Progenitor cell of endocrine pancreas (in vitro differentiated cells): Measurements from ENCODE around the gene THAP12. TPM values are rescaled to one million over a fixed set of nuclear protein-coding genes. Genes with fewer than 3 reads are reported as not detected.

Experiments
- DNase-seq: peaks from one replicate; pipeline ENCODE4 v3.0.0; 2021; ENCODE audit warnings: low spot score; ENCODE audit not compliant: unreplicated experiment
- H3K27ac Mint-ChIP-seq: 2 replicates; pipeline ENCODE4 v1.8.0; 2021; ENCODE audit warnings: mild to moderate bottlenecking, moderate library complexity, mixed read lengths
- H3K27me3 Mint-ChIP-seq: 2 replicates; pipeline ENCODE4 v1.8.0; 2021; ENCODE audit warnings: mixed read lengths
- H3K36me3 Mint-ChIP-seq: 2 replicates; pipeline ENCODE4 v1.8.0; 2022; ENCODE audit warnings: mixed read lengths; ENCODE audit not compliant: insufficient read depth
- H3K4me1 Mint-ChIP-seq: 2 replicates; pipeline ENCODE4 v1.8.0; 2021; ENCODE audit warnings: low read depth, mixed read lengths
- H3K4me3 Mint-ChIP-seq: 2 replicates; pipeline ENCODE4 v1.8.0; 2021; ENCODE audit warnings: low read depth, mild to moderate bottlenecking, moderate library complexity, mixed read lengths
- H3K9me3 Mint-ChIP-seq: 2 replicates; pipeline ENCODE4 v1.8.0; 2021; ENCODE audit warnings: low read depth, mixed read lengths
- total RNA-seq: library from RNA; stranded (reverse); gene quantifications from 2 replicates; pipeline ENCODE4 v1.2.1, GENCODE V29; 2021
- TF ChIP-seq, protein P1 (sequence below): fragments of 200-600 bp; sonication (generic); IDR thresholded peaks from one replicate; pipeline ENCODE4 v1.5.0; 2021; ENCODE audit warnings: antibody characterized with exemption, mild to moderate bottlenecking; ENCODE audit not compliant: unreplicated experiment

Gene THAP12
- total RNA-seq, 1 donor from 2014 or later: 51.1 TPM

DNA sequence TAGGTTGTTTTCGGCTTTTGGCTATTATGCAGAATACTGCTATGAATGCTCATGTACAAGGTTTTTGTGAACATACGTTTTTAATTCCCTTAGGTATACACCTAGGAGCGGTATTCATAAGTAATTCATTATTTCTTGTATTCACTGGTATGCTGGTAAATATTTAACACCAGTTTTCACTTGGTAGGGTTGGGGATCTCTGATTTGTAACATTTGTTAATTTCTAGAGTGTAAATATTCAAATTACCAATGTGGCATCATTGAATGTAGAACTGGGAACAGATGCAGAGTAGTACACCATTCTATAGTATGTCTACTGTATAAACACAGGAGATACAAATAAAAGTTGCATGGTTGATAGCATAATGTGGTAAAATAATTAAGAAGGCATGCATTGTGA lies 16.5 kb upstream of the THAP12 start:
- DNase-seq: no peak
- no peaks in the 10 kb centered on the region for H3K4me1 Mint-ChIP-seq
- TF ChIP-seq, protein P1, sequence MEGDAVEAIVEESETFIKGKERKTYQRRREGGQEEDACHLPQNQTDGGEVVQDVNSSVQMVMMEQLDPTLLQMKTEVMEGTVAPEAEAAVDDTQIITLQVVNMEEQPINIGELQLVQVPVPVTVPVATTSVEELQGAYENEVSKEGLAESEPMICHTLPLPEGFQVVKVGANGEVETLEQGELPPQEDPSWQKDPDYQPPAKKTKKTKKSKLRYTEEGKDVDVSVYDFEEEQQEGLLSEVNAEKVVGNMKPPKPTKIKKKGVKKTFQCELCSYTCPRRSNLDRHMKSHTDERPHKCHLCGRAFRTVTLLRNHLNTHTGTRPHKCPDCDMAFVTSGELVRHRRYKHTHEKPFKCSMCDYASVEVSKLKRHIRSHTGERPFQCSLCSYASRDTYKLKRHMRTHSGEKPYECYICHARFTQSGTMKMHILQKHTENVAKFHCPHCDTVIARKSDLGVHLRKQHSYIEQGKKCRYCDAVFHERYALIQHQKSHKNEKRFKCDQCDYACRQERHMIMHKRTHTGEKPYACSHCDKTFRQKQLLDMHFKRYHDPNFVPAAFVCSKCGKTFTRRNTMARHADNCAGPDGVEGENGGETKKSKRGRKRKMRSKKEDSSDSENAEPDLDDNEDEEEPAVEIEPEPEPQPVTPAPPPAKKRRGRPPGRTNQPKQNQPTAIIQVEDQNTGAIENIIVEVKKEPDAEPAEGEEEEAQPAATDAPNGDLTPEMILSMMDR: no peak
- H3K27me3 Mint-ChIP-seq: no peaks in the 10 kb centered on the region
- no peaks in the 10 kb centered on the region for H3K9me3 Mint-ChIP-seq
- H3K27ac Mint-ChIP-seq: no peak overlapping the region
- H3K4me3 Mint-ChIP-seq: no peak overlapping the region
- peaks cover 1% of the 10 kb centered on the region for H3K36me3 Mint-ChIP-seq

GRCh38 chr11:76395296-76395695 lies 14.4 kb upstream of the THAP12 start:
- no peak for DNase-seq
- H3K36me3 Mint-ChIP-seq: no peaks in the 10 kb centered on the region
- H3K4me3 Mint-ChIP-seq: no peak overlapping the region
- H3K27me3 Mint-ChIP-seq: no peaks in the 10 kb centered on the region
- H3K9me3 Mint-ChIP-seq: no peaks in the 10 kb centered on the region
- peaks cover 4% of the 10 kb centered on the region for H3K4me1 Mint-ChIP-seq
- H3K27ac Mint-ChIP-seq: no peak overlapping the region
- TF ChIP-seq, protein P1: no peak

GRCh38 chr11:76394411-76394810 lies 13.5 kb upstream of the THAP12 start:
- H3K4me3 Mint-ChIP-seq: no peak overlapping the region
- TF ChIP-seq, protein P1: no peak
- no peak overlapping the region for H3K27ac Mint-ChIP-seq
- no peaks in the 10 kb centered on the region for H3K9me3 Mint-ChIP-seq
- no peaks in the 10 kb centered on the region for H3K36me3 Mint-ChIP-seq
- DNase-seq: no peak
- H3K4me1 Mint-ChIP-seq: peaks cover 4% of the 10 kb centered on the region
- H3K27me3 Mint-ChIP-seq: no peaks in the 10 kb centered on the region

GRCh38 chr11:76392870-76393269 lies 11.9 kb upstream of the THAP12 start:
- no peak for DNase-seq
- H3K4me3 Mint-ChIP-seq: no peak overlapping the region
- H3K27ac Mint-ChIP-seq: no peak overlapping the region
- H3K36me3 Mint-ChIP-seq: no peaks in the 10 kb centered on the region
- H3K27me3 Mint-ChIP-seq: no peaks in the 10 kb centered on the region
- no peaks in the 10 kb centered on the region for H3K9me3 Mint-ChIP-seq
- peaks cover 4% of the 10 kb centered on the region for H3K4me1 Mint-ChIP-seq
- TF ChIP-seq, protein P1: no peak

- Mint-ChIP-seq H3K36me3 (no peaks in the 10 kb centered on the region), H3K27me3 (no peaks in the 10 kb centered on the region), H3K27ac (no peak overlapping the region)
Measured at GRCh38 chr11:76391811-76392475, 11.0 kb upstream of the THAP12 start.

More at GRCh38 chr11:76391811-76392475, 11.0 kb upstream of the THAP12 start:
- Mint-ChIP-seq H3K9me3 (no peaks in the 10 kb centered on the region), H3K4me1 (peaks cover 4% of the 10 kb centered on the region), H3K4me3 (no peak overlapping the region)
- DNase-seq: no peak
- TF ChIP-seq, protein P1: no peak
